HPDE6-E6E7 (cell line): ENCODE data around the gene INTS6.

Source experiments
- DNase-seq: peaks from one replicate; pipeline ENCODE4 v3.0.0; 2011; ENCODE audit warnings: missing footprints; ENCODE audit errors: extremely low spot score

Gene INTS6

GRCh38 chr13:51342706-51343105, 110.1 kb downstream of the INTS6 start:
- DNase-seq = no peak

GRCh38 chr13:51341791-51342190, 111.0 kb downstream of the INTS6 start:
- no peak for DNase-seq

- DNase-seq = no peak
These were observed 111.6 kb downstream of the INTS6 start for GRCh38 chr13:51341232-51341631.

GRCh38 chr13:51339952-51340732, 112.7 kb downstream of the INTS6 start:
- DNase-seq = no peak

- no peak for DNase-seq
These were observed 113.5 kb downstream of the INTS6 start, which contains the start of gene SERPINE3 for GRCh38 chr13:51339354-51339753. Gene SERPINE3, plus strand, starts transcription at chr13:51339691. Its CDS starts 1,401 bp downstream, at chr13:51341092.

- no peak for DNase-seq
These were observed 116.1 kb downstream of the INTS6 start for GRCh38 chr13:51336746-51337145.

- no peak for DNase-seq
These were observed 119.0 kb downstream of the INTS6 start for GRCh38 chr13:51333826-51334225.

GRCh38 chr13:51333421-51333820, 119.4 kb downstream of the INTS6 start:
- DNase-seq = no peak

GRCh38 chr13:51332566-51333361, 120.1 kb downstream of the INTS6 start:
- no peak for DNase-seq

- DNase-seq = no peak
These were observed 121.4 kb downstream of the INTS6 start for GRCh38 chr13:51331354-51331861.

- DNase-seq = no peak
These were observed 122.0 kb downstream of the INTS6 start for GRCh38 chr13:51330791-51331190.

- DNase-seq = no peak
These were observed 123.2 kb downstream of the INTS6 start for GRCh38 chr13:51329606-51330005.

GRCh38 chr13:51328488-51328887, 124.3 kb downstream of the INTS6 start:
- no peak for DNase-seq

- DNase-seq = no peak
These were observed 124.9 kb downstream of the INTS6 start for GRCh38 chr13:51327961-51328360.

- no peak for DNase-seq
These were observed 126.1 kb downstream of the INTS6 start for GRCh38 chr13:51326777-51327176.

GRCh38 chr13:51325837-51326236, 127.0 kb downstream of the INTS6 start:
- DNase-seq = no peak

- DNase-seq = no peak
These were observed 128.0 kb downstream of the INTS6 start for GRCh38 chr13:51324714-51325420.

GRCh38 chr13:51323824-51324511, 128.9 kb downstream of the INTS6 start:
- DNase-seq = no peak

- no peak for DNase-seq
These were observed 130.0 kb downstream of the INTS6 start for GRCh38 chr13:51322826-51323225.

- DNase-seq = no peak
These were observed 131.0 kb downstream of the INTS6 start for GRCh38 chr13:51321836-51322235.

- no peak for DNase-seq
These were observed 134.0 kb downstream of the INTS6 start for GRCh38 chr13:51318876-51319275.
